ENCODE measurements around the gene TNFRSF1B.

Gene TNFRSF1B

GRCh38 chr1:12174924-12175810 is 8.4 kb downstream of the TNFRSF1B start:
- DNase-seq (ENCODE audit: low read depth, low spot score) = no peak

- DNase-seq (ENCODE audit: low read depth, low spot score) = no peak
Observed at GRCh38 chr1:12176298-12177118, 9.7 kb downstream of the TNFRSF1B start.

GRCh38 chr1:12177156-12177998 is 10.6 kb downstream of the TNFRSF1B start:
- no peak for DNase-seq (ENCODE audit: low read depth, low spot score)

GRCh38 chr1:12177999-12178441 is 11.2 kb downstream of the TNFRSF1B start:
- peak; percentile 89 for DNase-seq (ENCODE audit: low read depth, low spot score)

GRCh38 chr1:12178511-12178910 is 11.7 kb downstream of the TNFRSF1B start:
- DNase-seq (ENCODE audit: low read depth, low spot score) = no peak

- peak; percentile 67 for DNase-seq (ENCODE audit: low read depth, low spot score)
Observed at GRCh38 chr1:12179111-12179519, 12.3 kb downstream of the TNFRSF1B start.

- DNase-seq (ENCODE audit: low read depth, low spot score) = no peak
Observed at GRCh38 chr1:12179676-12180075, 12.9 kb downstream of the TNFRSF1B start.

GRCh38 chr1:12180315-12180714 is 13.5 kb downstream of the TNFRSF1B start:
- DNase-seq (ENCODE audit: low read depth, low spot score) = no peak

- DNase-seq (ENCODE audit: low read depth, low spot score) = no peak
Observed at GRCh38 chr1:12180903-12181302, 14.1 kb downstream of the TNFRSF1B start.

GRCh38 chr1:12181568-12181967 is 14.8 kb downstream of the TNFRSF1B start:
- DNase-seq (ENCODE audit: low read depth, low spot score) = no peak

- DNase-seq (ENCODE audit: low read depth, low spot score) = no peak
Observed at GRCh38 chr1:12182410-12182984, 15.7 kb downstream of the TNFRSF1B start.

GRCh38 chr1:12183095-12183794 is 16.5 kb downstream of the TNFRSF1B start:
- DNase-seq (ENCODE audit: low read depth, low spot score) = no peak

GRCh38 chr1:12184008-12184681 is 17.4 kb downstream of the TNFRSF1B start:
- DNase-seq (ENCODE audit: low read depth, low spot score) = no peak

GRCh38 chr1:12185036-12185917 is 18.5 kb downstream of the TNFRSF1B start:
- DNase-seq (ENCODE audit: low read depth, low spot score) = no peak

- DNase-seq (ENCODE audit: low read depth, low spot score) = no peak
Observed at GRCh38 chr1:12185918-12186678, 19.3 kb downstream of the TNFRSF1B start.

GRCh38 chr1:12186679-12186985 is 19.8 kb downstream of the TNFRSF1B start:
- no peak for DNase-seq (ENCODE audit: low read depth, low spot score)

- DNase-seq (ENCODE audit: low read depth, low spot score) = no peak
Observed at GRCh38 chr1:12188115-12188514, 21.3 kb downstream of the TNFRSF1B start.

- no peak for DNase-seq (ENCODE audit: low read depth, low spot score)
Observed at GRCh38 chr1:12188657-12189327, 22.0 kb downstream of the TNFRSF1B start.

All from activated naive CD8-positive, alpha-beta T cell treated with anti-CD3 and anti-CD28 coated beads, Interleukin-2, amount 50 U/mL, for 16 hours (primary cell).